Upper lobe of left lung (tissue), 4 donors: ENCODE measurements around the gene DALRD3.

Experiments used
- CTCF ChIP-seq, 6 experiments: fragments of 450-650 bp in 4 of 6; fragments of 200-600 bp in 2 of 6; sonication (generic) in 2 of 6; IDR thresholded peaks; one replicate each; pipeline ENCODE4 v1.5.1; 2016 to 2019; ENCODE audit warnings: antibody characterized with exemption in 6 of 6
- POLR2A ChIP-seq, 4 donors: fragments of 450-650 bp; IDR thresholded peaks; one replicate each; pipeline ENCODE4 v1.5.1; 2016 to 2017; ENCODE audit warnings: antibody characterized with exemption in 4 of 4, mild to moderate bottlenecking in 2 of 4

DNA sequence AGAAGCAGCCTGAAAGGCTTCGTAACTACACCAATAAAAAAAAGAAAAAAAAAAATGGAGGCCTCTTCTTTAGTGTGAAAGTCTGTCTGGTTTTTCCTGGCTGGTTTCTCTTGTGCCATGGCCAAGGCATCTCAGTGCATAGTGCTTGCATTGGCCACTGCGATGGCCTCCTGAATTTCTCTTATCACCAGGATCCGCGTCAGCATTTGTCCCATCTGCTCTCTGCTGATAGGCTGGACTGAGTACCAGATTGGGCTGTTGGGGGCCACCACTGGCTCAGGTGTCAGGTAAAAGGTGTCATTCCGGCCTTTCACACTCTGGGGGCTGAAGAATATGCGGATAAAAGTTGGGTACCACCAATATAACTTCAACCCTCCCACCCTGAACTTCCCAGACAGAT lies 11.9 kb upstream of the DALRD3 start:
- no peak for TF ChIP-seq POLR2A (IDR thresholded peaks at IDR 0.05)
- no peak for TF ChIP-seq CTCF (IDR thresholded peaks at IDR 0.05)
